Vagina (tissue), 2 donors: Measurements from ENCODE around the gene VEGFD.

Experiments
- POLR2AphosphoS5 ChIP-seq, 2 donors: sonication (generic); formaldehyde crosslinking; IDR thresholded peaks; one replicate each; pipeline ENCODE4 v1.9.0; 2017; ENCODE audit warnings: antibody characterized with exemption in 2 of 2, mild to moderate bottlenecking in 2 of 2, low read depth in 1 of 2; ENCODE audit not compliant: insufficient read depth in 1 of 2
- TF ChIP-seq, protein P1 (sequence below), 3 experiments: fragments of 450-650 bp in 2 of 3; fragments of 200-600 bp in 1 of 3; sonication (generic) in 1 of 3; IDR thresholded peaks; one replicate each; pipeline ENCODE4 v1.5.1; 2017 to 2019; ENCODE audit warnings: antibody characterized with exemption in 3 of 3, mild to moderate bottlenecking in 2 of 3, moderate library complexity in 2 of 3

DNA sequence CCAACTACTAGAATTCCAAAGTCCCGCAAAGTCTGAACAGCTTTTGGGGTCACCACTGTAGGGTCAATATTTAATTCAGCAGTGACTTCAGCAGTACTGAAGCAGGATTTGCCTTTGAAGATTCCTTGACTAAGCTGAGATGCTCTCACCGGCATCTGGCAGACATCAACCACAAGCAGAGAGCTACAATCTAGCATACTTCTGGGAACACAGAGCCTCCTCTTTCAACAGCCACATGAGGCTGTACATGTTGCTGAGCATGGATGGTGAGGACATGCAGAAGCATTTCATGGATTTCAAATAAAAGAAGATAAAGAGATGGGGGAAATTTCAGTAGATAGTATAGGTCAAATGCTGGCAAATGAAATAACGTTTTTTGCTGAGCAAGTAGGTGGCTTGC is 62.1 kb downstream of the VEGFD start:
- TF ChIP-seq, protein P1, sequence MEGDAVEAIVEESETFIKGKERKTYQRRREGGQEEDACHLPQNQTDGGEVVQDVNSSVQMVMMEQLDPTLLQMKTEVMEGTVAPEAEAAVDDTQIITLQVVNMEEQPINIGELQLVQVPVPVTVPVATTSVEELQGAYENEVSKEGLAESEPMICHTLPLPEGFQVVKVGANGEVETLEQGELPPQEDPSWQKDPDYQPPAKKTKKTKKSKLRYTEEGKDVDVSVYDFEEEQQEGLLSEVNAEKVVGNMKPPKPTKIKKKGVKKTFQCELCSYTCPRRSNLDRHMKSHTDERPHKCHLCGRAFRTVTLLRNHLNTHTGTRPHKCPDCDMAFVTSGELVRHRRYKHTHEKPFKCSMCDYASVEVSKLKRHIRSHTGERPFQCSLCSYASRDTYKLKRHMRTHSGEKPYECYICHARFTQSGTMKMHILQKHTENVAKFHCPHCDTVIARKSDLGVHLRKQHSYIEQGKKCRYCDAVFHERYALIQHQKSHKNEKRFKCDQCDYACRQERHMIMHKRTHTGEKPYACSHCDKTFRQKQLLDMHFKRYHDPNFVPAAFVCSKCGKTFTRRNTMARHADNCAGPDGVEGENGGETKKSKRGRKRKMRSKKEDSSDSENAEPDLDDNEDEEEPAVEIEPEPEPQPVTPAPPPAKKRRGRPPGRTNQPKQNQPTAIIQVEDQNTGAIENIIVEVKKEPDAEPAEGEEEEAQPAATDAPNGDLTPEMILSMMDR (IDR thresholded peaks at IDR 0.05) = no peak
- no peak for TF ChIP-seq POLR2AphosphoS5 (IDR thresholded peaks at IDR 0.05; ENCODE audit: insufficient read depth in 1 of 2, low read depth in 1 of 2)
